EL (cell line): Measurements from ENCODE around the gene KSR2.
"Not testable (repeated sequence)": the region's sequence is repeated elsewhere in the genome, so short reads cannot be mapped to it uniquely, and the experiment has no call there.

Experiments used
- DNase-seq: peaks from one replicate; pipeline ENCODE4 v3.0.0-alpha.2; 2016

Gene KSR2

GRCh38 chr12:117809509-117809908 is 159.3 kb downstream of the KSR2 start:
- no peak for DNase-seq

GRCh38 chr12:117807946-117808345 is 160.8 kb downstream of the KSR2 start:
- DNase-seq: no peak

GRCh38 chr12:117807355-117807754 is 161.4 kb downstream of the KSR2 start:
- no peak for DNase-seq

- no peak for DNase-seq
These were observed 162.9 kb downstream of the KSR2 start for GRCh38 chr12:117805865-117806264.

- no peak for DNase-seq
These were observed 165.8 kb downstream of the KSR2 start for GRCh38 chr12:117803001-117803400.

GRCh38 chr12:117800711-117801110 is 168.1 kb downstream of the KSR2 start:
- DNase-seq: not testable (repeated sequence)

- DNase-seq: no peak
These were observed 171.6 kb downstream of the KSR2 start for GRCh38 chr12:117797202-117797601.

- no peak for DNase-seq
These were observed 175.8 kb downstream of the KSR2 start for GRCh38 chr12:117792877-117793424.

- DNase-seq: no peak
These were observed 176.3 kb downstream of the KSR2 start for GRCh38 chr12:117792471-117792870.

- DNase-seq: no peak
These were observed 177.8 kb downstream of the KSR2 start for GRCh38 chr12:117790948-117791347.

GRCh38 chr12:117790198-117790597 is 178.6 kb downstream of the KSR2 start:
- DNase-seq: no peak

- DNase-seq: no peak
These were observed 179.4 kb downstream of the KSR2 start for GRCh38 chr12:117789195-117789912.

GRCh38 chr12:117778656-117779055 is 190.1 kb downstream of the KSR2 start:
- no peak for DNase-seq

- DNase-seq: no peak
These were observed 193.6 kb downstream of the KSR2 start for GRCh38 chr12:117774941-117775775.

GRCh38 chr12:117768860-117769259 is 199.9 kb downstream of the KSR2 start:
- DNase-seq: no peak

- DNase-seq: no peak
These were observed 202.8 kb downstream of the KSR2 start for GRCh38 chr12:117766008-117766407.

GRCh38 chr12:117762143-117762542 is 206.6 kb downstream of the KSR2 start:
- no peak for DNase-seq

- no peak for DNase-seq
These were observed 207.2 kb downstream of the KSR2 start for GRCh38 chr12:117761528-117762100.

- DNase-seq: no peak
These were observed 207.8 kb downstream of the KSR2 start for GRCh38 chr12:117760990-117761389.

- no peak for DNase-seq
These were observed 218.1 kb downstream of the KSR2 start for GRCh38 chr12:117750657-117751056.

GRCh38 chr12:117749431-117749830 is 219.4 kb downstream of the KSR2 start:
- DNase-seq: no peak

GRCh38 chr12:117746358-117746757 is 222.4 kb downstream of the KSR2 start:
- DNase-seq: not testable (repeated sequence)

GRCh38 chr12:117744418-117744817 is 224.4 kb downstream of the KSR2 start:
- no peak for DNase-seq

GRCh38 chr12:117743761-117744160 is 225.0 kb downstream of the KSR2 start:
- DNase-seq: no peak
